Central memory CD4-positive, alpha-beta T cell (primary cell): Measurements from ENCODE around the gene VSIG2.
A peak's percentile ranks its signal among the peaks of the same experiment; 100 is the strongest.
"Not testable (repeated sequence)": the region's sequence is repeated elsewhere in the genome, so short reads cannot be mapped to it uniquely, and the experiment has no call there.

Source experiments
- DNase-seq: peaks from one replicate; pipeline ENCODE4 v3.0.0; 2022
- total RNA-seq, 3 experiments: gene quantifications; one replicate each; lab custom pipeline; 2026; lab: John Stamatoyannopoulos, UW

The VSIG2 gene
- total RNA-seq = 0 to 1.2 (median 0.65) reads per million in 3 experiments

DNA sequence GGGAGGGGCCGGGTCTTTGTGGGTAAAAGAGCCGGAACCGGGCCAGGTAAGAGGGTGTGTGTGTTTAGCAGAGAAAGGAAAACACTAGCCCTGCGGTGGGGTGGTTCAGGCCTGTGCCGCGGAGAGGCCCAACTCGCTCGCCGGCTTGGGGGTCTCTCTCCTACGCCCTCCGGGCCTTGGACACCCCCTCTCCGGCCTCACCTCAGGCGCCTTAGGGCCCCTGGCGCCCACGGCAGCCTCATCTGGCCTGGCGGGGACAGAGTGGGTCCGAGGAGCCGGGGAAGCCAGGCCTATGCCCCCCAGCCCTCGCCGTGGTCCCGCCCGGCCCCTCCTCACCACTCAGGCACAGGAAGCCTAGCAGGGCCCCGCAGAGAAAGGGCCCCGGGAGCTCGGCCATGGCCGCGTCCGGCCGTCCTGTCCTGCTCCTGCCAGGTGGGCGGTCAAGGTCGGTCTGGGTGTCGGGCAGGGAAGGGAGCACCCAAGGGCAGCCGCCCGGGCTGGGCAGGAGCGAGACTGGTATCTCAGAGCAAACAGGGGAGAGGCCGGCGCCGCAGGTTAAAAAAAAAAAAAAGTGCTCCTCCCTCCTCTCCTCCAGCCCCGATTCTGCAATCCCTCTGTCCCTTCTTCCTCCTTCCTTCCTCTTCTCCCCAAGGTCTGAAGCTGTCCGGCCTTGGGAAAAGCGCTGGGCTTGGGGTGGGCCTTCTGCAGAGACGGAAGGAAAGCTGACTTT lies at the start of gene VSIG2:
VSIG2 (minus strand) TSS at position 515 of the 730 bp plus-strand sequence; CDS start at position 397, 118 bp downstream.
- no peak for DNase-seq

- no peak for DNase-seq
These were observed 49.0 kb upstream of the VSIG2 start for GRCh38 chr11:124801014-124801413.

GRCh38 chr11:124800226-124800929 lies 48.3 kb upstream of the VSIG2 start, which contains the start of gene MSANTD2:
TSS of gene MSANTD2 (minus strand) at chr11:124800406. CDS start at chr11:124800380, 26 bp downstream.
- peak; percentile 75 for DNase-seq

- peak; percentile 43 for DNase-seq
These were observed 47.5 kb upstream of the VSIG2 start for GRCh38 chr11:124799348-124800225.

DNA sequence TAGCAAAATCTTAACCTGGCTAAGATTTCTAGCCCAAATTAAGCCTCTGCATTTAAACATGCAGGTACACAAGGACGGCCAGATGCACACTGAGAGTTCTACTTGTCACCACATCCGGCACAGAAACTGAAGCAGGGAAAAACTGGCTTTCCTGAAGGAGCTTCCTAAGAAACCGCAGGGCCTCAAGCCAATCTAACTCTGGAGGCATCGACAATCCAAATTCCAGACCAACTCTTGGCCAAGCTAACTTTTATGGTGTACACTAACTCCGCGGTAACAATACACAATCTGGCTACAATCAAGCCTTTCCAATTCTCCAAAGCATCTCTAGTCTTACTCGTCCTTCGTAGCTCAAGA lies 46.9 kb upstream of the VSIG2 start:
- no peak for DNase-seq

DNA sequence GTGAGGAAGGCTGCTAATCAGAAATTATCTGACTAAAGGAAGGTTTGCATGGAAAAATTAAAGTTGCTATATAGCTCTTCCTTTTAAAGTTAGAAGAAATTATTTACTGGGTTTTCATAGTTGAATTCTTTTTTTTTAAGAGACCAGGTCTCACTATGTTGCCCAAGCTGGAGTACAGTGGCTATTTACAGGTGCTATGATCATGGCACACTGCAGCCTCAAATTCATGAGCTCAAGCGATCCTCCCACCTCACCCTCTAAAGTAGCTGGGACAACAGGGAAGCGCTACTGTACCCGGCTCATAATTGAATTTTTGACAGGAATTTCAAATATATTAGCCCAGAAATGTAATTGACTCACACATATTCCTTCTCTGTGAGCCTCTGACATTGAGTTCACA lies 44.3 kb upstream of the VSIG2 start:
- no peak for DNase-seq

DNA sequence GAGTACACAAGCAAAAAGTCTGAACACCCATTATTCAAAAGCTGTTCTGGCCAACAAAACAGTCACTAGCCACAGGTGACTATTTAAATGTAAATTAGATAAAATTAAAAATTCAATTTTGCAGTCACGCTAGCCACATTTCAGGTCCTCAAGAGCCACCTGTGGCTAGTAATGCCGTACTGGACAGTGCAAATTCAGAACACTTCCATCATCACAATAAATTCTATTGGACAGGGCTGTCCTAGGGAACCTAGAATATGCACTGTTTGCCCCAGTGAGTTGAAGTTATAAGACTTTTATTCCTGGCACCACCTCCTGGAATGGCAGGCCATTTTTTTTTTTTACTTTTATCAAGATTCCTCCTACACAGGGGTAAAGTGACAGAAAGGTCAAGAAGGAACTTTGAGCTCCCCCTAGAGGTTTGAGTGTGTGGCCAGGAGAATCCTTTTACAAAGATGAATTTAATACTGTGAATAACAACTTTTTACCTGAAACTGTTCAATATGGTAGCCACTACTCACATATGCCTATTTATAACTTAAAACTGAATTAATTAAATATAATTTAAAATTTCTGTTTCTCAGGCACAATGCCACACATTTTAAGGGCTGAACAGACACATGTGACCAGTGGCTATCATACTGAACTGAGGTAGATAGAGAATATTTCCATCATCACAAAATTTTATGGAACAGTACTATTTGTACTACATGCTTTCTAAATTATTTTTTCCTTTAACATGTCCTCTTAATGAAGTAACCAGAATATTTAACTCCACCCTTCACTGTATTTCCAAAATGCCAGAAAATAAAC lies 41.6 kb upstream of the VSIG2 start:
- DNase-seq = peak; percentile 25

DNA sequence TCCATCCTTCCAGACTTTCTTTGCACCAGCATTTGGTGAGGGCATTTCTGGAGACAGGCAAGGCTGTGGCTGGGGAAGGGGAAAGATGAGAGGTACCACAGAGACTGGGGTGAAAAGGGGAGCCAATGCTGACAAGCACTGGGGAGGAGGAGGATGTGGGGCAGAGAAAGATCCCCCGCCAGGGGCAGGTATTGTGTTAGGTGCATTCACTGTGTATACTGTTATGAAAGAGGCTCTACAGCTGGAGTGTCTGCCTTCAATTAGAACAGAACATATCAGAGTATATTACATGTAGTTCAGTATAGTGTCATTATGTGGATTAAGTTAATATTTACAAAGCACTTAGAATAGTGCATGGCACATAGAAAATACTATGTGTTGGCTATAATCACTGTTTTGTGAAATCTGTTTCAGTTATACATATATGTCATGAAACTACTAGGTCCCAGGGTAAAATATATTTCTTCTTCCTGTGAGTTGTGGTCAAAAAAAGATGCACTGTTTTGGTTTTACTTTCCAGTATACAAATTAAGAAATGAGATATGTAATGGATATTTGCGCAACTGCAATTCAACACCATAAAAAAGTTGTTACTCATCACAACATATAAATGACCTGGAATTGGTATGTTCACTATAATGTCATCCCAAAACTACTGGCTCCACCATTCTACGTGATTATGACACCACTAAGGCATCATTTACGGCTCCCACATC lies 39.7 kb upstream of the VSIG2 start:
- no peak for DNase-seq

- no peak for DNase-seq
These were observed 36.5 kb upstream of the VSIG2 start for GRCh38 chr11:124788521-124788920.

DNA sequence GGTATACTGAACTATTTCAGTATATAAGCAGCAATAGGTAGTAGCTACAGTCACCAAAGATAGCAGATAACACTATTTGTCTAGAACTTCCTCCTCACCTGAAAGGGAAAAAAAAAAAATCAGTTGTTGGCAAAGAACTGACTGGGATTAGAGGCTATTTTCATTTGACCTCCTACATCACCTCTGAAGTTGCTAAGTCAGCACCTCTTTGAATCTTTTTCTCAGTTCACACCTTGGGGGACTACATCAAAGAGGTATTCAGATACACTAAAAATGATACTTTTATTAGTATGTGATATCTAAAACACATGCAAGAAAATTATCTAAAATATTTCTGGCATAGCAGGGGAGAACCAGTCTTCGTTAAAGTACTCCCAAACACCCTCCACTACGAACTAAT lies 32.0 kb upstream of the VSIG2 start:
- no peak for DNase-seq

GRCh38 chr11:124783002-124783401 lies 30.9 kb upstream of the VSIG2 start:
- DNase-seq = no peak

- no peak for DNase-seq
These were observed 27.5 kb upstream of the VSIG2 start for GRCh38 chr11:124779568-124779967.

GRCh38 chr11:124778281-124778680 lies 26.2 kb upstream of the VSIG2 start:
- DNase-seq = no peak

- peak; percentile 15 for DNase-seq
These were observed 25.0 kb upstream of the VSIG2 start for GRCh38 chr11:124776865-124777645.

GRCh38 chr11:124770959-124771358 lies 18.9 kb upstream of the VSIG2 start:
- not testable (repeated sequence) for DNase-seq

DNA sequence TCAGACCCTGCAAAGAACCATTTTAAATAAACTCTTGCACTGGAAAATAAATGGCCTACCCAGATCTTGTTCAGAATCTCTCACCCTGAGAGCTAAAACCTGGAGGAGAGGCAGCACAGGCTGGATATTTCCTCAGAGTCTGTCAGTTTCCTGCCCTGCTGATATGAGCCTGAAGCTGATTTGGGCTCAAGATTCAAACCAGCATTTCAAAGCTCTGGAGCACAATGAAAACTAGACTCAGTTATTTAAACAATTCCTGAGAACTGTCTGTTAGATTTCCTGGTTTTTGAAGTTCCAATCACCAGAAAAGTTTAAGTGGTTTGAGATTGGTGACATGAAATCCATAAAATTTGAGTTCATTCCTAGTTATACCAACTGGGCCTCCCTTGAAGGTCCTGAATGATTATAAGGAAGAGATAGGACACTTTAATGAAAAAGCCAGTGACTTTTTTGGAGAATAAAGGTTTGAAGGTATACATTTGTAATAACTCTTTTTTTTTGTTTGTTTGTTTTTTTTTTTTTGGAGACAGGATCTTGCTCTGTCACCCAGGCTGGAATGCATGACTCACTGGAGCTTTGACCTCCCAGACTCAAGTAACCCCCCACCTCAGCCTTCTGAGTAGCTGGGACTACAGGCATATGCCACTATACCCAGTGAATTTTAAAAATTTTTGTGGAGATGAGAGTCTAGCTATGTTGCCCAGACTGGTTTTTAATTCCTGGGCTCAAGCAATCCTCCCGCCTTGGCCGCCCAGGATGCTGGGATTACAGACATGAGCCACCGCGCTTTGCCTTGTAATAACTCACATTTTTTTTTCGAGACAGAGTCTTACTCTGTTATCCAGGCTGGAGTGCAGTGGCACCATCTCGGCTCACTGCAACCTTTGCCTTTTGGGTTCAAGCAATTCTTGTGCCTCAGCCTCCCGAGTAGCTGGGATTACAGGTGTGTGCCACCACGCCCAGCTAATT lies 18.0 kb upstream of the VSIG2 start:
- no peak for DNase-seq

GRCh38 chr11:124768914-124769313 lies 16.9 kb upstream of the VSIG2 start:
- no peak for DNase-seq

GRCh38 chr11:124766156-124766555 lies 14.1 kb upstream of the VSIG2 start:
- no peak for DNase-seq

DNA sequence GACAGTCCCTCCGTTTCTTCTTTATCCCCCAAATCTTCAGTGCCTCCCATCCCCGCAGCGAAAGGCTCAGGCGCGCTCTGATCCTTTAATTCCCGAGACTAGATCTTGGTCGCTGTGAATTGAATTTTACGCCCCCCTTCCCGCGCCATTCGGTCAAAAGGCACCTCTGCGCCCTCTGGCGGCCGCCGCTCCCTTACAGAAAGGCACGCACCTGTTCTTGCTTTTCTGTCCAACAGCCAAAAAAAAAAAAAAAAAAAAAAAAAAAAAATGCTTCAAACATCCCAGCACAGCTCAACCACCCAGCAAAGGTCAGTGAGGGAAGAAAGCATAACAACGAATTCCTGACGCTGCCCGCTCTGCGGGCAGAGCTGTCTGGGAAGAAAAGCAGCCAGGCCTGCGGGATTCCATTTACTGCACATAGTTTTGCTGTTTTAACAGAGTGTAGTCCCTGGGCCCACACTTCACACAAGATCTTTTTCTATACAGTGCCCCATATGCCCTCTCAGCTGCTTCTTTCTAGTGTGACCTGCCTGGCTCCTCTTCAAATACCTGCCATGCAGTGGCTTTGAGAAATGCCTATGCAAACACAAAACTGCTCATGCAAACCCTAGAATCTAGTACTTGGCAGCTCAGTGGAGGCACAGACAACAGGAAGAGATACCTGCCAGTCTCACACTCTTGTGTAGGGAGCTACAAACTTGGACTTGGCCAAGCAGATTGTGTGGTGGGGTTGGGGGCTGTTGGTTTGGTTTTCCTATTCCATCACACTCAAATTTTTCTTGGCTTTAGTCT lies 11.3 kb upstream of the VSIG2 start:
- peak; percentile 75 for DNase-seq
